GM21515 (cell line): ENCODE measurements around the gene ACVR1.
"Not testable (repeated sequence)": the region's sequence is repeated elsewhere in the genome, so short reads cannot be mapped to it uniquely, and the experiment has no call there.

ENCODE experiments used
- ATAC-seq: cut with Tn5 transposase; IDR thresholded peaks from one replicate; pipeline ENCODE4 v1.9.1; 2021; ENCODE audit not compliant: unreplicated experiment

ACVR1 gene

GRCh38 chr2:157830696-157831570 lies 45.2 kb downstream of the ACVR1 start:
- ATAC-seq: no peak

- ATAC-seq: no peak
Measured at GRCh38 chr2:157830266-157830665, 45.9 kb downstream of the ACVR1 start.

GRCh38 chr2:157827377-157827776 lies 48.8 kb downstream of the ACVR1 start:
- ATAC-seq: no peak

- not testable (repeated sequence) for ATAC-seq
Measured at GRCh38 chr2:157826644-157827043, 49.5 kb downstream of the ACVR1 start.

- ATAC-seq: no peak
Measured at GRCh38 chr2:157825885-157826284, 50.2 kb downstream of the ACVR1 start.

- no peak for ATAC-seq
Measured at GRCh38 chr2:157822993-157823392, 53.1 kb downstream of the ACVR1 start.

- ATAC-seq: no peak
Measured at GRCh38 chr2:157822533-157822932, 53.6 kb downstream of the ACVR1 start.

- no peak for ATAC-seq
Measured at GRCh38 chr2:157821519-157822131, 54.5 kb downstream of the ACVR1 start.

- ATAC-seq: no peak
Measured at GRCh38 chr2:157820193-157820592, 55.9 kb downstream of the ACVR1 start.

GRCh38 chr2:157819761-157820160 lies 56.4 kb downstream of the ACVR1 start:
- no peak for ATAC-seq

- no peak for ATAC-seq
Measured at GRCh38 chr2:157818227-157818626, 57.9 kb downstream of the ACVR1 start.

- no peak for ATAC-seq
Measured at GRCh38 chr2:157815421-157815820, 60.7 kb downstream of the ACVR1 start.

- no peak for ATAC-seq
Measured at GRCh38 chr2:157813467-157813866, 62.7 kb downstream of the ACVR1 start.

GRCh38 chr2:157810037-157810436 lies 66.1 kb downstream of the ACVR1 start:
- no peak for ATAC-seq

- ATAC-seq: no peak
Measured at GRCh38 chr2:157809212-157809611, 66.9 kb downstream of the ACVR1 start.

- no peak for ATAC-seq
Measured at GRCh38 chr2:157808421-157808820, 67.7 kb downstream of the ACVR1 start.

- no peak for ATAC-seq
Measured at GRCh38 chr2:157806426-157807077, 69.6 kb downstream of the ACVR1 start.

GRCh38 chr2:157805519-157805918 lies 70.6 kb downstream of the ACVR1 start:
- no peak for ATAC-seq

GRCh38 chr2:157804355-157804754 lies 71.8 kb downstream of the ACVR1 start:
- ATAC-seq: no peak

- ATAC-seq: no peak
Measured at GRCh38 chr2:157803952-157804351, 72.2 kb downstream of the ACVR1 start.

GRCh38 chr2:157803476-157803875 lies 72.7 kb downstream of the ACVR1 start:
- no peak for ATAC-seq
